ENCODE results near the gene MAPKAP1.

DNA sequence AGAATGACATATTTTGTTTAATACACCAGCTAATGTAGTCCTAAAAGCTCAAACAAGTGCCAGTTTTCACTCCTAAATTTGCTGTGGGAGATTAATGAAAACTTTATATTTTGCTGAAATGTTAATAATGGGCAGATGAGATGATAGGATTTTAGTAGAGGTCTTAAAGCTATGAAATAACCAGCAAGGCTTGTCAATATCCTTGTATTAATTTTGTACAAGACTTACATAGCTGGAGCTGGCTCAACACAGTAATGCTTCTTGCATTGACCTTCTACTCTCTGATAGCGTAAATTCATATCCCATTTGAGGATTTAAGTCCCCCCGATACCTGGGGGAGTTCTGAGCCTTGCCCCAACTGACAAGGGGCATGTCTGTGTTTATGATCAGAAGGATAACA lies 219.2 kb downstream of the MAPKAP1 start:
- TF ChIP-seq SUZ12 (IDR thresholded peaks at IDR 0.05) (no peak), NFRKB (IDR thresholded peaks at IDR 0.05) (no peak), ELF4 (IDR thresholded peaks at IDR 0.05) (no peak), BHLHE40 (IDR thresholded peaks at IDR 0.05; ENCODE audit: borderline replicate concordance) (no peak), FOXM1 (IDR thresholded peaks at IDR 0.05; ENCODE audit: borderline replicate concordance) (no peak)

All from HEK293T (cell line).